WTC11 (cell line): ENCODE results near the gene ADAM8.

Source experiments
- ATF6 ChIP-seq: sonication (generic); formaldehyde crosslinking; IDR thresholded peaks from 2 replicates; pipeline ENCODE4 v1.8.1; 2023; ENCODE audit warnings: mild to moderate bottlenecking, missing genetic modification reagents
- CREM ChIP-seq: sonication (generic); formaldehyde crosslinking; IDR thresholded peaks from 2 replicates; pipeline ENCODE4 v1.8.1; 2022; ENCODE audit warnings: mild to moderate bottlenecking, missing genetic modification reagents, moderate library complexity
- CTCF ChIP-seq: fragments of 200-600 bp; IDR thresholded peaks from 2 replicates; pipeline ENCODE4 v1.8.0; 2022; ENCODE audit warnings: antibody characterized with exemption
- E2F5 ChIP-seq: sonication (generic); formaldehyde crosslinking; IDR thresholded peaks from 2 replicates; pipeline ENCODE4 v1.8.1; 2022; ENCODE audit warnings: mild to moderate bottlenecking, moderate library complexity, missing genetic modification reagents
- JAZF1 ChIP-seq: fragments of 250-450 bp; sonication (Bioruptor Pico); IDR thresholded peaks from 2 replicates; pipeline ENCODE4 v1.9.0; 2021; ENCODE audit warnings: moderate library complexity, mild to moderate bottlenecking, inconsistent platforms
- JUN ChIP-seq: sonication (generic); formaldehyde crosslinking; IDR thresholded peaks from 2 replicates; pipeline ENCODE4 v1.8.0; 2023; ENCODE audit warnings: mild to moderate bottlenecking, missing genetic modification reagents
- TCF7 ChIP-seq: sonication (generic); formaldehyde crosslinking; IDR thresholded peaks from 2 replicates; pipeline ENCODE4 v1.8.0; 2022; ENCODE audit warnings: mild to moderate bottlenecking, low read depth, missing genetic modification reagents, moderate library complexity
- TP53 ChIP-seq: sonication (generic); formaldehyde crosslinking; IDR thresholded peaks from 2 replicates; pipeline ENCODE4 v1.8.1; 2023; ENCODE audit warnings: mild to moderate bottlenecking, missing genetic modification reagents
- USF2 ChIP-seq: sonication (generic); formaldehyde crosslinking; IDR thresholded peaks from 2 replicates; pipeline ENCODE4 v1.8.1; 2023; ENCODE audit warnings: mild to moderate bottlenecking, missing genetic modification reagents, moderate library complexity
- ZNF416 ChIP-seq: fragments of 250-450 bp; sonication (Bioruptor Pico); IDR thresholded peaks from 2 replicates; pipeline ENCODE4 v1.9.0; 2021; ENCODE audit warnings: mild to moderate bottlenecking, inconsistent platforms
- ZSCAN18 ChIP-seq: fragments of 250-450 bp; sonication (Bioruptor Pico); IDR thresholded peaks from 2 replicates; pipeline ENCODE4 v2.1.2; 2022; ENCODE audit warnings: mild to moderate bottlenecking, moderate library complexity

- TF ChIP-seq ZSCAN18 (no peak), JAZF1 (CRISPR knock-in tag) (no peak), CTCF (no peak), JUN (CRISPR knock-in tag) (no peak), CREM (CRISPR knock-in tag) (no peak), USF2 (CRISPR knock-in tag) (no peak), TCF7 (no peak), ZNF416 (CRISPR knock-in tag) (no peak), ATF6 (CRISPR knock-in tag) (no peak), TP53 (CRISPR knock-in tag) (no peak), E2F5 (no peak)
Measured at GRCh38 chr10:133287832-133288500, 11.3 kb upstream of the ADAM8 start.
